Measurements from ENCODE around the gene CYTIP. TPM values are rescaled to one million over a fixed set of nuclear protein-coding genes. Genes with fewer than 3 reads are reported as not detected.
A peak's percentile ranks its signal among the peaks of the same experiment; 100 is the strongest.

CYTIP gene
- total and polyA plus RNA-seq, 8 donors: 1.1 to 25.1 (median 1.5) TPM

DNA sequence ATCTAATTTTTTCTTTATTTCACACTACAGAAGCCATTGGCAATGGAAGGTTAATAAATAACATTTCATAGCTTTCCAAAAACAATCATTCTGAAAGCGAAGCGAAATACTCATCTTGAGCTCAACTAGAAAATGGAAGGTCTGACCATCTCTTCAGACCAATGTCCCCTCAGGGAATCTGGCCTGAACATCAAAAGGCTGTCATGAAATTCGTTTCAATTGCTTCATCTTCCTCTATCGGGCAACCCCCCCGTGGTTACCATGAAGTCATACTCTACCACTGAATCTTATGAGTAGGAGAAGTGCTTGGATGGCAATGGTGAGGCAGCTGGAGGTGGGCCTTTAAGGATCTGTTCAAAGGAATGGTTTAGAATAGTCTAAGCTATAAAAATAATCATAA is 22.9 kb upstream of the CYTIP start:
- peaks cover 0 to 19% of the 10 kb centered on the region in 2 donors for H3K4me1 ChIP-seq

DNA sequence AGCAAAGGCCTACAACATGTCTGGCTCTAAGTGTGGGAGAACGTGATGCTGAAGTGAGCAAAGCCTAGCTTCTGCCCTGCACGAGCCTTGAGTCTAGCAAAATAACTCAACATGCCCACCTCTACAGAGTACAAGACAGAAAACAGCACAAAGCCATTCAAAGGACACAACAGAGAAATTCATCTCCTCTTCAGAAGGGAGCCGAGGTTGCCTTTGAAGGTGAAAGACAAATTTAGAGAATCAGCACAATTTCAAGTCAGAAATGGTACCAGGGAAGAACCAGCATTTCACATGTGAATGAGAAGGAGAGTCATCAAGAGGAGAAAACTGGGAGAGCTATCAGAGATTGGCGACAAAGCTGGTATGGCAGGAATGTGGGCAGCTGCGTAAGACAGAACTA is 21.7 kb upstream of the CYTIP start:
- H3K27me3 ChIP-seq: no peaks in the 10 kb centered on the region
- TF ChIP-seq, protein P1, sequence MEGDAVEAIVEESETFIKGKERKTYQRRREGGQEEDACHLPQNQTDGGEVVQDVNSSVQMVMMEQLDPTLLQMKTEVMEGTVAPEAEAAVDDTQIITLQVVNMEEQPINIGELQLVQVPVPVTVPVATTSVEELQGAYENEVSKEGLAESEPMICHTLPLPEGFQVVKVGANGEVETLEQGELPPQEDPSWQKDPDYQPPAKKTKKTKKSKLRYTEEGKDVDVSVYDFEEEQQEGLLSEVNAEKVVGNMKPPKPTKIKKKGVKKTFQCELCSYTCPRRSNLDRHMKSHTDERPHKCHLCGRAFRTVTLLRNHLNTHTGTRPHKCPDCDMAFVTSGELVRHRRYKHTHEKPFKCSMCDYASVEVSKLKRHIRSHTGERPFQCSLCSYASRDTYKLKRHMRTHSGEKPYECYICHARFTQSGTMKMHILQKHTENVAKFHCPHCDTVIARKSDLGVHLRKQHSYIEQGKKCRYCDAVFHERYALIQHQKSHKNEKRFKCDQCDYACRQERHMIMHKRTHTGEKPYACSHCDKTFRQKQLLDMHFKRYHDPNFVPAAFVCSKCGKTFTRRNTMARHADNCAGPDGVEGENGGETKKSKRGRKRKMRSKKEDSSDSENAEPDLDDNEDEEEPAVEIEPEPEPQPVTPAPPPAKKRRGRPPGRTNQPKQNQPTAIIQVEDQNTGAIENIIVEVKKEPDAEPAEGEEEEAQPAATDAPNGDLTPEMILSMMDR (IDR thresholded peaks at IDR 0.05): no peak
- intact Hi-C loops (cut with DNase I): no loop called here
- no peak overlapping the region for H3K4me3 ChIP-seq
- DNase-seq: no peak
- H3K27ac ChIP-seq: no peak overlapping the region
- H3K36me3 ChIP-seq: no peaks in the 10 kb centered on the region
- no peak for ATAC-seq
- peaks cover 0 to 19% of the 10 kb centered on the region in 2 donors for H3K4me1 ChIP-seq
- no peaks in the 10 kb centered on the region for H3K9me3 ChIP-seq

More for the DNA sequence above, 22.9 kb upstream of the CYTIP start:
- ATAC-seq (no peak), DNase-seq (no peak)
- Histone ChIP-seq H3K9me3 (no peaks in the 10 kb centered on the region), H3K4me3 (no peak overlapping the region), H3K36me3 (no peaks in the 10 kb centered on the region), H3K27me3 (no peaks in the 10 kb centered on the region), H3K27ac (no peak overlapping the region)
- intact Hi-C loops (cut with DNase I): no loop called here
- TF ChIP-seq, protein P1 (IDR thresholded peaks at IDR 0.05): no peak

DNA sequence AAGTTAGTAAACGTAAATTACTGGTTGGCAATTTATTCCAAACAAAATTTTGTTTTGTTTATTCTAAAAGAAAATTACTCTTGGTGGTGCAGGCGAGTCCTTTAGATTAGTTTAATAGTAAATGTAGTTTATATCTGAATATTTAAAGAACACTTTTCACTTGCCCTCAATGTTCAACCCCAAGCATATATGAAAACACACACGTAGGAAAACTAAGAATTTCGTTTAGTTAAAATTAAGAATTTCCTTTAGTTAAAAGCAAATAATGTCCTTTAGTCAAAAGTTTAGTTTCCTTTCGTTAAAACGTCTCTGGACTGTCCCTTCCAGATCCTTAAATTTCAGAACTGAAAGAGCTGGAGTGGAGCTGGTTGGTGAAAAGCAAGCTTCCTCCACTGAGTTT is 19.1 kb upstream of the CYTIP start:
- Histone ChIP-seq H3K4me3 (no peak overlapping the region), H3K27ac (no peak overlapping the region), H3K4me1 (peaks cover 0 to 11% of the 10 kb centered on the region in 2 donors), H3K9me3 (no peaks in the 10 kb centered on the region), H3K36me3 (no peaks in the 10 kb centered on the region), H3K27me3 (no peaks in the 10 kb centered on the region)
- ATAC-seq (no peak), DNase-seq (no peak)
- TF ChIP-seq, protein P1 (IDR thresholded peaks at IDR 0.05): no peak
- intact Hi-C loops (cut with DNase I): no loop called here

DNA sequence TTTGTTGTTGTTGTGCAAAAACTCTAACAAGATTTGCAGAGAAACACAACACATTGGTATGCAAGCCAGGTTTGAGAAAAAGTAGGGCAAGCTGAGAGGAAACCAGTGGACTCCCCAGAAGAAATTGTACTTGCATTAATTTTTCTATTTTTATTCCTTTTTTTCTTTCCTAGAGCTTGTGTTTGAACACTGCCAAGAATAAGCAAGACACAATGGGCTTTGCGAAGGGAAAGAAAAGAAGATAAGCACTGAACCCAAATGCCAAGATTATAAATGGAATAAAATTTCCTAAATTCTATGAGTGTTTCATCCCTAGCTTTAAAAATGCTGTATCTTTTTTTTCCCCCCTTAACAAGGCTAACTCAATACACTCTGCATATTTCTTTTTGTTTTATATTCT is 17.0 kb upstream of the CYTIP start:
- no peaks in the 10 kb centered on the region for H3K36me3 ChIP-seq
- TF ChIP-seq, protein P1 (IDR thresholded peaks at IDR 0.05): no peak
- H3K4me3 ChIP-seq: no peak overlapping the region
- H3K27ac ChIP-seq: no peak overlapping the region
- ATAC-seq (no peak), DNase-seq (no peak)
- no peaks in the 10 kb centered on the region for H3K27me3 ChIP-seq
- intact Hi-C loops (cut with DNase I): no loop called here
- no peaks in the 10 kb centered on the region for H3K9me3 ChIP-seq
- H3K4me1 ChIP-seq: peaks cover 0 to 11% of the 10 kb centered on the region in 2 donors

DNA sequence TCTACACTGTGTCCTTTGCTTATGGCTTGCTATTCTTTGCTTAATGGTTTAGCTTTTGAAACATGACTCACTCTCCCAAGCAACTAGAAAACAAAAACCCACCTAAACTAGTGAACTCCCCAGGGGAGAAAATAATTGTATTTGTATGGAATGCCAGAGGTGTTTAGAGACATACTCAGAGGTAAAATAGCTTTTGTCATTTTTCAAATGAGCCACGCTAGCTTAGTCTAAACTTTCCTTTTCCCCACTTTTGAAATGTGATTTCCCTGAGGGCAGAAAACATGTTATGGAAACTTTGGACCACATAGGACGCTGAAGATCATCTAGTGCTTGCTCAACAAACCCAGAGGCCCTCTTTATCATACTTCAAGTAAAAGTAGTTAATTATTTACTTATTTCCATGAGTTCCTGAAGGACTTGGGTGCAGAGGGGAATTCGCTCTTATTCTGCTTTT is 16.5 kb upstream of the CYTIP start:
- no peak overlapping the region for H3K27ac ChIP-seq
- H3K4me1 ChIP-seq: peaks cover 0 to 11% of the 10 kb centered on the region in 2 donors
- DNase-seq (peak in 1 of 4 donors; percentile 33), ATAC-seq (peak; percentile 85)
- no peaks in the 10 kb centered on the region for H3K36me3 ChIP-seq
- intact Hi-C loops (cut with DNase I): no loop called here
- H3K27me3 ChIP-seq: no peaks in the 10 kb centered on the region
- H3K9me3 ChIP-seq: no peaks in the 10 kb centered on the region
- TF ChIP-seq, protein P1 (IDR thresholded peaks at IDR 0.05): no peak
- no peak overlapping the region for H3K4me3 ChIP-seq
